ENCODE measurements around the gene FAM185A.

GRCh38 chr7:102842284-102842683 is 93.5 kb downstream of the FAM185A start:
- no peak for TF ChIP-seq NCOA2 (IDR thresholded peaks at IDR 0.05; ENCODE audit: partially characterized antibody in 2 of 2)
- TF ChIP-seq CTCF (IDR thresholded peaks at IDR 0.05 in 2 of 3, conservative IDR thresholded peaks at IDR 0.05 in 1 of 3; ENCODE audit: insufficient read depth in 2 of 3, low read depth in 1 of 3, low read length in 3 of 3), result no peak
- TF ChIP-seq CBX2 (IDR thresholded peaks at IDR 0.05; ENCODE audit: insufficient read depth, low read length, poor library complexity, severe bottlenecking), result no peak
- TF ChIP-seq GABPB2 (CRISPR knock-in tag; conservative IDR thresholded peaks at IDR 0.05), result no peak
- TF ChIP-seq BDP1 (IDR thresholded peaks at IDR 0.05; ENCODE audit: insufficient read depth, insufficient read length), result no peak
- TF ChIP-seq ZNF639 (CRISPR knock-in tag; conservative IDR thresholded peaks at IDR 0.05 in 1 of 2, IDR thresholded peaks at IDR 0.05 in 1 of 2), result no peak
- no peak for TF ChIP-seq ATF2 (CRISPR knock-in tag; IDR thresholded peaks at IDR 0.05)
- no peak for TF ChIP-seq ZNF140 (CRISPR knock-in tag; IDR thresholded peaks at IDR 0.05)
- TF ChIP-seq MYC (IDR thresholded peaks at IDR 0.05; ENCODE audit: low read depth, low read length), result no peak
- no peak for TF ChIP-seq MYC (CRISPR knock-in tag; IDR thresholded peaks at IDR 0.05; ENCODE audit: borderline replicate concordance, low read depth)
- no peak for TF ChIP-seq ATF1 (CRISPR knock-in tag; IDR thresholded peaks at IDR 0.05)
- TF ChIP-seq ATF1 (tag; IDR thresholded peaks at IDR 0.05), result no peak
- no peak for TF ChIP-seq BMI1 (IDR thresholded peaks at IDR 0.05; ENCODE audit: low read length)
- no peak for TF ChIP-seq MAFK (IDR thresholded peaks at IDR 0.05; ENCODE audit: low read length)
- TF ChIP-seq GABPB1 (CRISPR knock-in tag; IDR thresholded peaks at IDR 0.05), result no peak
- no peak for TF ChIP-seq GATAD2B (IDR thresholded peaks at IDR 0.05; ENCODE audit: borderline replicate concordance)

Measured in K562 (cell line).